GM23338 (cell line): ENCODE measurements around the gene BCAR3. TPM values are rescaled to one million over a fixed set of nuclear protein-coding genes. Genes with fewer than 3 reads are reported as not detected.
A peak's percentile ranks its signal among the peaks of the same experiment; 100 is the strongest.

Experiments used
- ATAC-seq: fragments of 200-7000 bp; cut with Tn5 transposase; 3 replicates; pipeline ENCODE4 v1.9.1; 2020
- DNase-seq: peaks from one replicate; pipeline ENCODE4 v3.0.0-alpha.2; 2015; ENCODE audit warnings: low spot score
- H2AFZ ChIP-seq: fragments of 200-600 bp; sonication (generic); 2 replicates; pipeline ENCODE4 v1.8.0; 2016; ENCODE audit warnings: antibody characterized with exemption, mild to moderate bottlenecking, moderate library complexity
- H3F3A ChIP-seq: fragments of 200-600 bp; sonication (generic); replicated peaks from 2 replicates; pipeline ENCODE4 v1.8.0; 2017; ENCODE audit warnings: antibody characterized with exemption, mixed run types, low read depth
- H3K27ac ChIP-seq: fragments of 200-600 bp; sonication (generic); 2 replicates; pipeline ENCODE4 v1.6.1; 2016; ENCODE audit warnings: low read depth
- H3K27me3 ChIP-seq: fragments of 200-600 bp; sonication (generic); 2 replicates; pipeline ENCODE4 v1.8.0; 2016; ENCODE audit warnings: mild to moderate bottlenecking, mixed run types, moderate library complexity; ENCODE audit not compliant: insufficient read depth
- H3K36me3 ChIP-seq: fragments of 200-600 bp; sonication (generic); 2 replicates; pipeline ENCODE4 v1.8.0; 2016; ENCODE audit warnings: mild to moderate bottlenecking; ENCODE audit not compliant: insufficient read depth
- H3K4me1 ChIP-seq: fragments of 200-600 bp; sonication (generic); 2 replicates; pipeline ENCODE4 v1.8.0; 2016; ENCODE audit warnings: mild to moderate bottlenecking, moderate library complexity; ENCODE audit not compliant: insufficient read depth
- H3K4me2 ChIP-seq: fragments of 200-600 bp; sonication (generic); 2 replicates; pipeline ENCODE4 v1.7.1; 2017; ENCODE audit warnings: mixed run types
- H3K4me3 ChIP-seq: fragments of 200-600 bp; sonication (generic); 2 replicates; pipeline ENCODE4 v1.6.1; 2016; ENCODE audit warnings: mixed run types
- H3K79me2 ChIP-seq: fragments of 200-600 bp; sonication (generic); replicated peaks from 2 replicates; pipeline ENCODE4 v1.8.0; 2017; ENCODE audit warnings: mild to moderate bottlenecking; ENCODE audit not compliant: insufficient read depth
- H3K9me2 ChIP-seq: fragments of 200-600 bp; sonication (generic); 2 replicates; pipeline ENCODE4 v1.8.0; 2017; ENCODE audit not compliant: insufficient read depth
- H4K20me1 ChIP-seq: fragments of 200-600 bp; sonication (generic); replicated peaks from 2 replicates; pipeline ENCODE4 v1.8.0; 2017; ENCODE audit warnings: mild to moderate bottlenecking; ENCODE audit not compliant: insufficient read depth
- H3K27ac Mint-ChIP-seq: 2 replicates; pipeline ENCODE4 v1.8.0; 2020; ENCODE audit warnings: inconsistent platforms, mild to moderate bottlenecking, moderate library complexity, mixed read lengths
- H3K27me3 Mint-ChIP-seq: 3 replicates; pipeline ENCODE4 v1.8.0; 2022; ENCODE audit warnings: low read depth, mild to moderate bottlenecking, moderate library complexity, mixed read lengths, inconsistent platforms; ENCODE audit not compliant: insufficient read depth, poor library complexity
- H3K36me3 Mint-ChIP-seq: 3 replicates; pipeline ENCODE4 v1.8.0; 2021; ENCODE audit warnings: low read depth, mild to moderate bottlenecking, inconsistent platforms, moderate library complexity, mixed read lengths
- H3K4me1 Mint-ChIP-seq: 3 replicates; pipeline ENCODE4 v1.8.0; 2020; ENCODE audit warnings: mild to moderate bottlenecking, inconsistent platforms, mixed read lengths
- H3K4me3 Mint-ChIP-seq: 3 replicates; pipeline ENCODE4 v1.8.0; 2021; ENCODE audit warnings: moderate library complexity, mild to moderate bottlenecking, inconsistent platforms, mixed read lengths
- H3K9me3 Mint-ChIP-seq: 3 replicates; pipeline ENCODE4 v1.8.0; 2020; ENCODE audit warnings: moderate library complexity, mild to moderate bottlenecking, inconsistent platforms, mixed read lengths
- CREB1 ChIP-seq: fragments of 250-450 bp; sonication (Bioruptor Pico); IDR thresholded peaks from 2 replicates; pipeline ENCODE4 v1.5.0; 2020; ENCODE audit warnings: low read depth, mild to moderate bottlenecking, moderate library complexity
- EZH2phosphoT487 ChIP-seq: fragments of 200-600 bp; sonication (generic); IDR thresholded peaks from one replicate; pipeline ENCODE4 v1.8.1; 2018; ENCODE audit warnings: antibody characterized with exemption; ENCODE audit not compliant: unreplicated experiment
- POLR2AphosphoS5 ChIP-seq: IDR thresholded peaks from 2 replicates; pipeline ENCODE4 v1.6.1; 2016; ENCODE audit warnings: antibody characterized with exemption, low read depth
- REST ChIP-seq: IDR thresholded peaks from one replicate; pipeline ENCODE4 v1.6.1; 2018; ENCODE audit warnings: antibody characterized with exemption; ENCODE audit not compliant: unreplicated experiment
- STAT1 ChIP-seq: IDR thresholded peaks from one replicate; pipeline ENCODE4 v1.6.1; 2016; ENCODE audit warnings: antibody characterized with exemption; ENCODE audit not compliant: unreplicated experiment
- ZNF462 ChIP-seq: fragments of 250-450 bp; sonication (Bioruptor Pico); IDR thresholded peaks from 2 replicates; pipeline ENCODE4 v1.5.0; 2020; ENCODE audit warnings: mild to moderate bottlenecking, moderate library complexity
- polyA plus RNA-seq: library from polyadenylated mRNA; unstranded; fragments of >200 nt; fragmentation: Nextera tagmentation; extraction: Ambion mirVana; gene quantifications from 2 replicates; pipeline ENCODE4 v1.2.1, GENCODE V29; 2016
- total RNA-seq: library from RNA; depleted of rRNA; stranded (reverse); fragments of >200 nt; shearing (Covaris generic); gene quantifications from 2 replicates; pipeline ENCODE4 v1.2.3, GENCODE V29; 2014

The BCAR3 gene
- total and polyA plus RNA-seq, 2 experiments from 2014 or later: 5.5 to 9.7 TPM

- TF ChIP-seq REST (no peak), STAT1 (no peak), ZNF462 (CRISPR knock-in tag) (no peak), CREB1 (CRISPR knock-in tag) (no peak)
Measured at GRCh38 chr1:93567255-93567918, 114.2 kb downstream of the BCAR3 start (continued).

- Histone ChIP-seq H3K4me2 (no peak overlapping the region), H3K27me3 (no peaks in the 10 kb centered on the region), H4K20me1 (0 out of 2 replicates have a peak, but pooled peaks cover 8% of the 10 kb centered on the region), H3K4me1 (no peaks in the 10 kb centered on the region), H2AFZ (no peak overlapping the region), H3K27ac (0 out of 2 replicates have a peak overlapping the region, but pooled peaks have one; percentile 35), H3K79me2 (no peaks in the 10 kb centered on the region), H3K36me3 (peaks cover 3% of the 10 kb centered on the region; the same call in 1 of the 2 replicates), H3K4me3 (no peak overlapping the region), H3K9me2 (no peaks in the 10 kb centered on the region), H3F3A (no peaks in the 10 kb centered on the region)
- no peak for TF ChIP-seq CREB1 (CRISPR knock-in tag)
- TF ChIP-seq EZH2phosphoT487: no peak
- TF ChIP-seq POLR2AphosphoS5: no peak
- no peak for DNase-seq
- no peaks in the 10 kb centered on the region for H3K4me1 Mint-ChIP-seq
- peaks cover 42% of the 10 kb centered on the region; the same call in 2 of the 3 replicates for H3K36me3 Mint-ChIP-seq
- no peak overlapping the region for H3K27ac Mint-ChIP-seq
- peaks cover 5% of the 10 kb centered on the region for H3K27me3 Mint-ChIP-seq
- H3K4me3 Mint-ChIP-seq: no peak overlapping the region
- ATAC-seq: no peak
- H3K9me3 Mint-ChIP-seq: no peaks in the 10 kb centered on the region
Measured at GRCh38 chr1:93566227-93566626, 115.4 kb downstream of the BCAR3 start.
